Activated CD4-positive, alpha-beta memory T cell treated with anti-CD3 and anti-CD28 coated beads for 36 hours (primary cell): ENCODE data around the gene IMP4. TPM values are rescaled to one million over a fixed set of nuclear protein-coding genes. Genes with fewer than 3 reads are reported as not detected.

Source experiments
- CTCF ChIA-PET: fragments of 350-600 bp; sonication (Branson Sonifier 250); formaldehyde crosslinking; loops from one replicate; lab custom pipeline; 2021; ENCODE audit warnings: antibody characterized with exemption, inconsistent platforms; lab: Charles Lee
- POLR2A ChIA-PET: fragments of 350-600 bp; sonication (Branson Sonifier 250); formaldehyde crosslinking; loops from one replicate; lab custom pipeline; 2021; ENCODE audit warnings: antibody characterized with exemption; lab: Charles Lee
- DNase-seq: peaks from one replicate; pipeline ENCODE4 v3.0.0-alpha.2; 2020
- H3K27ac Mint-ChIP-seq: one replicate; pipeline ENCODE4 v1.8.0; 2021; ENCODE audit warnings: mixed read lengths
- H3K27me3 Mint-ChIP-seq: one replicate; pipeline ENCODE4 v1.8.0; 2021; ENCODE audit warnings: mixed read lengths
- H3K36me3 Mint-ChIP-seq: one replicate; pipeline ENCODE4 v1.8.0; 2021; ENCODE audit warnings: mixed read lengths
- H3K4me1 Mint-ChIP-seq: one replicate; pipeline ENCODE4 v1.8.0; 2021; ENCODE audit warnings: low read depth, mixed read lengths
- H3K4me3 Mint-ChIP-seq: one replicate; pipeline ENCODE4 v1.8.0; 2021; ENCODE audit warnings: mild to moderate bottlenecking, mixed read lengths
- H3K9me3 Mint-ChIP-seq: one replicate; pipeline ENCODE4 v1.8.0; 2021; ENCODE audit warnings: mixed read lengths
- intact Hi-C: fragments of 100-400 bp; cut with micrococcal nuclease; formaldehyde crosslinking; loops from one replicate; pipeline ENCODE4 v1.15.1; 2023
- total RNA-seq, 2 experiments: library from RNA; stranded (reverse); gene quantifications; one replicate each; pipeline ENCODE4 v1.2.3, GENCODE V29; 2021

IMP4 gene
- total RNA-seq, 2 experiments from 2014 or later, result 125 to 128 TPM

- DNase-seq, result no peak
- ChIA-PET CTCF (no interaction called here), POLR2A (no interaction called here)
- peaks cover 14% of the 10 kb centered on the region for H3K4me1 Mint-ChIP-seq
- no peaks in the 10 kb centered on the region for H3K9me3 Mint-ChIP-seq
- H3K4me3 Mint-ChIP-seq, result no peak overlapping the region
- H3K27me3 Mint-ChIP-seq, result no peaks in the 10 kb centered on the region
- intact Hi-C loops, result loop anchor here (10.0 kb wide), 1 partner anchor 476 kb away; no protein-coding TSS in a partner anchor
- H3K27ac Mint-ChIP-seq, result no peak overlapping the region
- H3K36me3 Mint-ChIP-seq, result peaks cover 46% of the 10 kb centered on the region
Measured at GRCh38 chr2:130349174-130349573, 6.5 kb downstream of the IMP4 start.

GRCh38 chr2:130351711-130352110 lies 9.0 kb downstream of the IMP4 start:
- H3K9me3 Mint-ChIP-seq, result no peaks in the 10 kb centered on the region
- H3K27ac Mint-ChIP-seq, result no peak overlapping the region
- peaks cover 24% of the 10 kb centered on the region for H3K36me3 Mint-ChIP-seq
- H3K4me1 Mint-ChIP-seq, result peaks cover 14% of the 10 kb centered on the region
- POLR2A ChIA-PET, result no interaction called here
- CTCF ChIA-PET, result no interaction called here
- H3K4me3 Mint-ChIP-seq, result no peak overlapping the region
- H3K27me3 Mint-ChIP-seq, result no peaks in the 10 kb centered on the region
- DNase-seq, result no peak
- intact Hi-C loops, result no loop called here

GRCh38 chr2:130352237-130352636 lies 9.5 kb downstream of the IMP4 start:
- intact Hi-C loops, result no loop called here

GRCh38 chr2:130353291-130354138 lies 10.8 kb downstream of the IMP4 start:
- intact Hi-C loops, result no loop called here
- CTCF ChIA-PET, result interaction anchor here (0.9 to 1.3 kb wide), 2 partner anchors 11 to 21 kb away, joined by 3 read pairs; partner anchors contain the start of gene IMP4
- Mint-ChIP-seq H3K27me3 (no peaks in the 10 kb centered on the region), H3K4me1 (peaks cover 15% of the 10 kb centered on the region), H3K36me3 (peaks cover 8% of the 10 kb centered on the region), H3K9me3 (no peaks in the 10 kb centered on the region), H3K27ac (no peak overlapping the region), H3K4me3 (no peak overlapping the region)
- POLR2A ChIA-PET, result interaction anchor here (0.6 to 2.0 kb wide), 3 partner anchors 11 to 16 kb away, joined by 3 to 7 read pairs (median 5); partner anchors contain the start of gene IMP4
- DNase-seq, result no peak

More at GRCh38 chr2:130352237-130352636, 9.5 kb downstream of the IMP4 start:
- Mint-ChIP-seq H3K36me3 (peaks cover 19% of the 10 kb centered on the region), H3K27me3 (no peaks in the 10 kb centered on the region), H3K9me3 (no peaks in the 10 kb centered on the region), H3K4me3 (no peak overlapping the region), H3K4me1 (peaks cover 15% of the 10 kb centered on the region), H3K27ac (no peak overlapping the region)
- ChIA-PET POLR2A (interaction anchor here (1.2 kb wide), 1 partner anchor 10 kb away, joined by 5 read pairs; the partner anchor contains the start of gene IMP4), CTCF (no interaction called here)
- DNase-seq, result no peak

GRCh38 chr2:130354139-130354428 lies 11.4 kb downstream of the IMP4 start:
- no peak for DNase-seq
- POLR2A ChIA-PET, result interaction anchor here (0.6 to 2.0 kb wide), 2 partner anchors 12 to 16 kb away, joined by 3 to 7 read pairs; partner anchors contain the start of gene IMP4
- CTCF ChIA-PET, result interaction anchor here (0.9 to 1.3 kb wide), 2 partner anchors 12 to 21 kb away, joined by 3 read pairs; partner anchors contain the start of gene IMP4
- Mint-ChIP-seq H3K9me3 (no peaks in the 10 kb centered on the region), H3K27ac (no peak overlapping the region), H3K27me3 (no peaks in the 10 kb centered on the region), H3K4me3 (no peak overlapping the region), H3K4me1 (peaks cover 14% of the 10 kb centered on the region), H3K36me3 (peaks cover 8% of the 10 kb centered on the region)
- intact Hi-C loops, result no loop called here

DNA sequence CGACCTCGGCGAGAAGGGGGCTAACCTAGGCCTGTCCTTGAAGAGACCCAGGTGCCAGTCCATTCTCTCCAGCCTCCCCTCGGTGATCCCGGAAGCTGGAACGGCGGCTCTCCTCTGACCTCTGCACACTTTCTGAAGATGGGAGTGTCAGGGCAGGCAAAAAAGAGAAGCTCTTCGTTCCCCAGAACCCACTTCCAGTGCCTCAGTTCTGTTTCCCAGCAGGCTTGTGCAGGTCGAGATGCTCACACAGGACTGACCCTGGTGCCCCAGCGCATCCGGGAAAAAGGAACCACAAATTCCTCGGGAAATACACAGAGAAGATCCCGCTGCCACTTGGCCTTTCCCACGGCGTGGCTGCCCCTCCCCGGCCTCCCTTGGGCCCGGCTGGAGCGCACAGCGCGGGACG lies 12.5 kb downstream of the IMP4 start:
- Mint-ChIP-seq H3K4me1 (peaks cover 12% of the 10 kb centered on the region), H3K27me3 (no peaks in the 10 kb centered on the region), H3K9me3 (no peaks in the 10 kb centered on the region), H3K4me3 (peak overlapping the region; percentile 71), H3K36me3 (peaks cover 5% of the 10 kb centered on the region), H3K27ac (no peak overlapping the region)
- DNase-seq, result no peak
- CTCF ChIA-PET, result interaction anchor here (1.2 to 1.3 kb wide), 2 partner anchors 22 to 31 kb away, joined by 3 read pairs; no protein-coding TSS in a partner anchor
- POLR2A ChIA-PET, result interaction anchor here (1.4 to 2.0 kb wide), 2 partner anchors 13 to 16 kb away, joined by 6 to 7 read pairs; partner anchors contain the start of gene IMP4
- intact Hi-C loops, result no loop called here

- no peak within 1 kb of the TSS for H3K27ac Mint-ChIP-seq
- ChIA-PET CTCF (interaction anchor here (1.0 to 1.8 kb wide), 3 partner anchors 14 to 30 kb away, joined by 3 to 9 read pairs (median 7); partner anchors contain the start of gene IMP4), POLR2A (interaction anchor here (0.6 to 2.0 kb wide), 3 partner anchors 13 to 15 kb away, joined by 3 to 7 read pairs (median 6); partner anchors contain the start of gene IMP4)
- peak; percentile 73 for DNase-seq
- peaks cover 12% of the 10 kb centered on the region for H3K4me1 Mint-ChIP-seq
- H3K36me3 Mint-ChIP-seq, result no peaks in the 10 kb centered on the region
- peak within 1 kb of the TSS; percentile 75 for H3K4me3 Mint-ChIP-seq
- H3K9me3 Mint-ChIP-seq, result no peaks in the 10 kb centered on the region
- intact Hi-C loops, result loop anchor here (1.0 kb wide), 2 partner anchors 14 to 15 kb away; partner anchors contain the start of gene IMP4
- no peaks in the 10 kb centered on the region for H3K27me3 Mint-ChIP-seq
Measured at GRCh38 chr2:130355578-130356431, 13.1 kb downstream of the IMP4 start, which contains the start of gene PTPN18. Gene PTPN18, plus strand, starts transcription at chr2:130356056. Its CDS starts 52 bp downstream, at chr2:130356108.

DNA sequence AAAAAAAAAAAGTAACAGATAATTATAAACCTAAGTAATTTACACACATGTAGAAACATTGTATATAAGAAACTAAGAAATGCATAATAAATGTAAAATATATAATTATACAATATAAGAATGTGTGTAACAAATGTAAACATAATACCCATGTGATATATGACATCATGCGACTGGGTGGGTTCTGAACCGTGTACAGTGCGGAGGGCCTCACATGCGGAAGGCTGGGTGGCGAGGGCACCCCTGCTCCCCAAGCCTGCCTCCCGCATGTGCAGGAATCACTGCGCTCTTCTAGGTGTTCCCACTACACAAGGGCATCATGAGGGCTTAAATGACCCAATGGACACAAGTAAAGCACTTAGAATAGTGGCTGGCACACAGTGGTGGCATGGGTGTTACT lies 15.2 kb downstream of the IMP4 start:
- intact Hi-C loops, result no loop called here
- H3K9me3 Mint-ChIP-seq, result no peaks in the 10 kb centered on the region

GRCh38 chr2:130358420-130359350 lies 16.0 kb downstream of the IMP4 start:
- CTCF ChIA-PET, result interaction anchor here (1.0 kb wide), 1 partner anchor 14 kb away, joined by 3 read pairs; no protein-coding TSS in a partner anchor

More for the DNA sequence above, 15.2 kb downstream of the IMP4 start:
- H3K4me3 Mint-ChIP-seq, result no peak overlapping the region
- no peak overlapping the region for H3K27ac Mint-ChIP-seq
- H3K4me1 Mint-ChIP-seq, result peaks cover 12% of the 10 kb centered on the region
- H3K27me3 Mint-ChIP-seq, result no peaks in the 10 kb centered on the region
- ChIA-PET POLR2A (no interaction called here), CTCF (no interaction called here)
- no peak for DNase-seq
- no peaks in the 10 kb centered on the region for H3K36me3 Mint-ChIP-seq

GRCh38 chr2:130359466-130359865 lies 16.8 kb downstream of the IMP4 start:
- H3K27me3 Mint-ChIP-seq, result no peaks in the 10 kb centered on the region
- H3K4me1 Mint-ChIP-seq, result peaks cover 11% of the 10 kb centered on the region
- CTCF ChIA-PET, result no interaction called here
- H3K4me3 Mint-ChIP-seq, result no peak overlapping the region
- DNase-seq, result no peak
- no peak overlapping the region for H3K27ac Mint-ChIP-seq
- no peaks in the 10 kb centered on the region for H3K36me3 Mint-ChIP-seq
- POLR2A ChIA-PET, result no interaction called here
- intact Hi-C loops, result no loop called here
- no peaks in the 10 kb centered on the region for H3K9me3 Mint-ChIP-seq

More at GRCh38 chr2:130358420-130359350, 16.0 kb downstream of the IMP4 start:
- Mint-ChIP-seq H3K27me3 (no peaks in the 10 kb centered on the region), H3K9me3 (no peaks in the 10 kb centered on the region), H3K27ac (no peak overlapping the region), H3K36me3 (no peaks in the 10 kb centered on the region), H3K4me3 (no peak overlapping the region), H3K4me1 (peaks cover 12% of the 10 kb centered on the region)
- POLR2A ChIA-PET, result no interaction called here
- DNase-seq, result no peak
- intact Hi-C loops, result no loop called here

GRCh38 chr2:130363479-130363878 lies 20.8 kb downstream of the IMP4 start:
- DNase-seq, result no peak
- ChIA-PET CTCF (no interaction called here), POLR2A (no interaction called here)
- H3K36me3 Mint-ChIP-seq, result no peaks in the 10 kb centered on the region
- H3K4me3 Mint-ChIP-seq, result no peak overlapping the region
- H3K27me3 Mint-ChIP-seq, result no peaks in the 10 kb centered on the region
- H3K9me3 Mint-ChIP-seq, result no peaks in the 10 kb centered on the region
- H3K27ac Mint-ChIP-seq, result no peak overlapping the region
- H3K4me1 Mint-ChIP-seq, result no peaks in the 10 kb centered on the region
- intact Hi-C loops, result no loop called here
